WTC11 (cell line): Measurements from ENCODE around the gene SLC11A1. TPM values are rescaled to one million over a fixed set of nuclear protein-coding genes. Genes with fewer than 3 reads are reported as not detected.

Experiments used
- ATAC-seq: fragments of 200-7000 bp; cut with Tn5 transposase; 2 replicates; pipeline ENCODE4 v1.10.0; 2021; ENCODE audit warnings: mild to moderate bottlenecking, moderate library complexity
- CTCF ChIA-PET: fragments of 300-600 bp; sonication (Branson Sonifier 250); formaldehyde crosslinking; loops from one replicate; lab custom pipeline; 2021; ENCODE audit warnings: antibody characterized with exemption; lab: Charles Lee
- POLR2A ChIA-PET: fragments of 350-600 bp; sonication (Branson Sonifier 250); formaldehyde crosslinking; loops from one replicate; lab custom pipeline; 2021; ENCODE audit warnings: antibody characterized with exemption; lab: Charles Lee
- DNase-seq: peaks from one replicate; pipeline ENCODE4 v3.0.0; 2021; ENCODE audit warnings: low spot score
- H3K27ac Mint-ChIP-seq: 2 replicates; pipeline ENCODE4 v1.8.0; 2021; ENCODE audit warnings: mixed read lengths
- H3K27me3 Mint-ChIP-seq: 2 replicates; pipeline ENCODE4 v1.8.0; 2021; ENCODE audit warnings: low read depth, mild to moderate bottlenecking, moderate library complexity, mixed read lengths
- H3K36me3 Mint-ChIP-seq: 2 replicates; pipeline ENCODE4 v1.8.0; 2021; ENCODE audit warnings: mixed read lengths
- H3K4me1 Mint-ChIP-seq: 2 replicates; pipeline ENCODE4 v1.8.0; 2022; ENCODE audit warnings: mixed read lengths
- H3K4me3 Mint-ChIP-seq: 2 replicates; pipeline ENCODE4 v1.8.0; 2021; ENCODE audit warnings: mild to moderate bottlenecking, moderate library complexity, mixed read lengths
- H3K9me3 Mint-ChIP-seq: 2 replicates; pipeline ENCODE4 v1.8.0; 2021; ENCODE audit warnings: mixed read lengths
- AR ChIP-seq: fragments of 250-450 bp; sonication (Bioruptor Pico); IDR thresholded peaks from 2 replicates; pipeline ENCODE4 v1.9.0; 2021; ENCODE audit warnings: mild to moderate bottlenecking
- CREB1 ChIP-seq: sonication (generic); formaldehyde crosslinking; IDR thresholded peaks from 2 replicates; pipeline ENCODE4 v1.8.0; 2023; ENCODE audit warnings: mild to moderate bottlenecking, missing genetic modification reagents
- EMX1 ChIP-seq: fragments of 250-450 bp; sonication (Bioruptor Pico); IDR thresholded peaks from 2 replicates; pipeline ENCODE4 v1.8.0; 2021; ENCODE audit warnings: mild to moderate bottlenecking
- ESRRA ChIP-seq: sonication (generic); formaldehyde crosslinking; IDR thresholded peaks from 2 replicates; pipeline ENCODE4 v1.8.1; 2022; ENCODE audit warnings: mild to moderate bottlenecking, missing genetic modification reagents, borderline replicate concordance
- GRHL2 ChIP-seq: fragments of 250-450 bp; sonication (Bioruptor Pico); IDR thresholded peaks from 2 replicates; pipeline ENCODE4 v1.8.0; 2022; ENCODE audit warnings: mild to moderate bottlenecking, moderate library complexity; ENCODE audit not compliant: insufficient replicate concordance, severe bottlenecking
- MXD4 ChIP-seq: fragments of 250-450 bp; sonication (Bioruptor Pico); IDR thresholded peaks from 2 replicates; pipeline ENCODE4 v1.8.0; 2021; ENCODE audit warnings: mild to moderate bottlenecking, moderate library complexity, borderline replicate concordance
- NFATC4 ChIP-seq: fragments of 250-450 bp; sonication (Bioruptor Pico); IDR thresholded peaks from 2 replicates; pipeline ENCODE4 v1.9.0; 2021; ENCODE audit warnings: mild to moderate bottlenecking
- NFE2L1 ChIP-seq: sonication (generic); formaldehyde crosslinking; IDR thresholded peaks from 2 replicates; pipeline ENCODE4 v1.8.1; 2023; ENCODE audit warnings: missing genetic modification reagents
- PRDM15 ChIP-seq: sonication (generic); formaldehyde crosslinking; IDR thresholded peaks from 2 replicates; pipeline ENCODE4 v1.8.0; 2022; ENCODE audit warnings: missing genetic modification reagents
- PREB ChIP-seq: sonication (generic); formaldehyde crosslinking; IDR thresholded peaks from 2 replicates; pipeline ENCODE4 v1.8.1; 2022; ENCODE audit warnings: mild to moderate bottlenecking, missing genetic modification reagents, moderate library complexity, borderline replicate concordance
- SMAD4 ChIP-seq: sonication (generic); formaldehyde crosslinking; IDR thresholded peaks from 2 replicates; pipeline ENCODE4 v1.8.0; 2022; ENCODE audit warnings: mild to moderate bottlenecking, missing genetic modification reagents
- SOX15 ChIP-seq: fragments of 250-450 bp; sonication (Bioruptor Pico); IDR thresholded peaks from 2 replicates; pipeline ENCODE4 v1.9.0; 2021; ENCODE audit warnings: mild to moderate bottlenecking
- TP53 ChIP-seq: sonication (generic); formaldehyde crosslinking; IDR thresholded peaks from 2 replicates; pipeline ENCODE4 v1.8.1; 2023; ENCODE audit warnings: mild to moderate bottlenecking, missing genetic modification reagents
- USF2 ChIP-seq: sonication (generic); formaldehyde crosslinking; IDR thresholded peaks from 2 replicates; pipeline ENCODE4 v1.8.1; 2023; ENCODE audit warnings: mild to moderate bottlenecking, missing genetic modification reagents, moderate library complexity
- ZBTB21 ChIP-seq: sonication (generic); formaldehyde crosslinking; IDR thresholded peaks from 2 replicates; pipeline ENCODE4 v1.8.1; 2023; ENCODE audit warnings: mild to moderate bottlenecking, missing genetic modification reagents, borderline replicate concordance
- ZNF121 ChIP-seq: sonication (generic); formaldehyde crosslinking; IDR thresholded peaks from 2 replicates; pipeline ENCODE4 v1.8.0; 2023; ENCODE audit warnings: missing genetic modification reagents
- ZNF232 ChIP-seq: sonication (generic); formaldehyde crosslinking; IDR thresholded peaks from 2 replicates; pipeline ENCODE4 v1.8.0; 2022; ENCODE audit warnings: mild to moderate bottlenecking, missing genetic modification reagents
- ZNF317 ChIP-seq: sonication (generic); formaldehyde crosslinking; IDR thresholded peaks from 2 replicates; pipeline ENCODE4 v1.8.1; 2023; ENCODE audit warnings: low read depth, mild to moderate bottlenecking, moderate library complexity, missing genetic modification reagents, borderline replicate concordance
- total RNA-seq: library from RNA; stranded (reverse); gene quantifications from 3 replicates; pipeline ENCODE4 v1.2.3, GENCODE V29; 2021

SLC11A1 gene
- total RNA-seq, 1 experiment from 2014 or later: 0.31 TPM

- Mint-ChIP-seq H3K4me1 (peaks cover 22% of the 10 kb centered on the region), H3K27me3 (no peaks in the 10 kb centered on the region)
- CTCF ChIA-PET: interaction anchor here (0.6 to 2.5 kb wide), 3 partner anchors 8 to 549 kb away, joined by 3 to 19 read pairs (median 7); no protein-coding TSS in a partner anchor
- no peak for ATAC-seq
- TF ChIP-seq ZNF317 (CRISPR knock-in tag): no peak
- TF ChIP-seq CREB1 (CRISPR knock-in tag): no peak
- TF ChIP-seq ZNF232 (CRISPR knock-in tag): no peak
- no peak for TF ChIP-seq SOX15 (CRISPR knock-in tag)
- TF ChIP-seq SMAD4 (CRISPR knock-in tag): no peak
- TF ChIP-seq AR (CRISPR knock-in tag): no peak
- TF ChIP-seq NFATC4 (CRISPR knock-in tag): no peak
- no peak for TF ChIP-seq USF2 (CRISPR knock-in tag)
- TF ChIP-seq, all 79 proteins: peak for 0
- DNase-seq: no peak
- Mint-ChIP-seq H3K36me3 (peaks cover 8% of the 10 kb centered on the region), H3K4me3 (peak overlapping the region; percentile 82; the same call in 1 of the 2 replicates), H3K27ac (no peak overlapping the region), H3K9me3 (no peaks in the 10 kb centered on the region)
- POLR2A ChIA-PET: interaction anchor here (0.6 to 1.2 kb wide), 2 partner anchors 37 to 253 kb away, joined by 3 read pairs; no protein-coding TSS in a partner anchor
Measured at GRCh38 chr2:218404351-218405085, 22.4 kb downstream of the SLC11A1 start.

GRCh38 chr2:218405086-218405745, 23.1 kb downstream of the SLC11A1 start:
- H3K9me3 Mint-ChIP-seq: no peaks in the 10 kb centered on the region
- DNase-seq (no peak), ATAC-seq (peak; percentile 1)
- H3K4me3 Mint-ChIP-seq: peak overlapping the region; percentile 82
- ChIA-PET CTCF (interaction anchor here (0.6 to 2.5 kb wide), 5 partner anchors 9 to 61 kb away, joined by 3 to 19 read pairs (median 6); no protein-coding TSS in a partner anchor), POLR2A (interaction anchor here (0.6 to 1.2 kb wide), 5 partner anchors 8 to 252 kb away, joined by 3 read pairs; partner anchors contain the start of genes CATIP and VIL1)
- peaks cover 8% of the 10 kb centered on the region for H3K36me3 Mint-ChIP-seq
- H3K27ac Mint-ChIP-seq: peak overlapping the region; percentile 97
- no peaks in the 10 kb centered on the region for H3K27me3 Mint-ChIP-seq
- peaks cover 22% of the 10 kb centered on the region for H3K4me1 Mint-ChIP-seq
- TF ChIP-seq ZNF317 (CRISPR knock-in tag): no peak
- no peak for TF ChIP-seq CREB1 (CRISPR knock-in tag)
- TF ChIP-seq MXD4 (CRISPR knock-in tag): no peak
- no peak for TF ChIP-seq NFE2L1 (CRISPR knock-in tag)
- no peak for TF ChIP-seq AR (CRISPR knock-in tag)
- no peak for TF ChIP-seq PRDM15 (CRISPR knock-in tag)
- 0 out of 2 replicates have a peak, but pooled peaks have one; percentile 51 for TF ChIP-seq PREB
- peak; percentile 48; the same call in 1 of the 2 replicates for TF ChIP-seq TP53 (CRISPR knock-in tag)
- no peak for TF ChIP-seq EMX1
- TF ChIP-seq SOX15 (CRISPR knock-in tag): no peak
- no peak for TF ChIP-seq ZNF121
- TF ChIP-seq ESRRA (CRISPR knock-in tag): no peak
- TF ChIP-seq ZBTB21 (CRISPR knock-in tag): no peak
- no peak for TF ChIP-seq GRHL2 (CRISPR knock-in tag)
